HEK293 (cell line): Measurements from ENCODE around the gene ZNF878.
"Not testable (repeated sequence)": the region's sequence is repeated elsewhere in the genome, so short reads cannot be mapped to it uniquely, and the experiment has no call there.

Experiments
- TCF7L2 ChIP-seq: IDR thresholded peaks from 2 replicates; pipeline ENCODE4 v1.6.1; 2011; ENCODE audit warnings: low read depth, mild to moderate bottlenecking, inconsistent platforms, low read length, moderate library complexity, borderline replicate concordance
- ZNF501 ChIP-seq: fragments of 450-650 bp; formaldehyde crosslinking; IDR thresholded peaks from 2 replicates; pipeline ENCODE4 v1.5.1; 2016; ENCODE audit warnings: missing biosample characterization, missing genetic modification characterization
- ZNF660 ChIP-seq: fragments of 450-650 bp; IDR thresholded peaks from 2 replicates; pipeline ENCODE4 v1.5.1; 2018; ENCODE audit warnings: missing biosample characterization, mild to moderate bottlenecking, missing genetic modification characterization
- TF ChIP-seq, protein P1 (sequence below): fragments of 450-650 bp; formaldehyde crosslinking; IDR thresholded peaks from 2 replicates; pipeline ENCODE4 v1.5.1; 2016; ENCODE audit warnings: missing biosample characterization, missing genetic modification characterization
- TF ChIP-seq, protein P2 (sequence below): fragments of 450-650 bp; formaldehyde crosslinking; conservative IDR thresholded peaks from 2 replicates; pipeline ENCODE4 v1.5.1; 2016; ENCODE audit warnings: low read depth, missing biosample characterization, missing genetic modification characterization

DNA sequence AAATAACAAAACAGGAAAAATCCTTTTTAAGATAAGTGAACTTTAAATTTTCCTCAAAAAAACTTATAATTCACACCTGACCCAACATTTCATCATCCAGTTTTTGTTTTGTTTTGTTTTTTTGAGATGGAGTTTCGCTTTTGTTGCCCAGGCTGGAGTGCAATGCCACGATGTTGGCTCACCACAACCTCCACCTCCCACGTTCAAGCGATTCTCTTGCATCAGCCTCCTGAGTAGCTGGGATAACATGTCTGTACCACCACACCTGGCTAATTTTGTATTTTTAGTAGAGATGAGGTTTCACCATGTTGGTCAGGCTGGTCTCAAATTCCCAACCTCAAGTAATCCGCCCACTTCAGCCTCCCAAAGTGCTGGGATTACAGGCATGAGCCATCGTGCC is 30.6 kb upstream of the ZNF878 start:
- not testable (repeated sequence) for TF ChIP-seq ZNF660, ZNF501, TCF7L2
- TF ChIP-seq, protein P1, sequence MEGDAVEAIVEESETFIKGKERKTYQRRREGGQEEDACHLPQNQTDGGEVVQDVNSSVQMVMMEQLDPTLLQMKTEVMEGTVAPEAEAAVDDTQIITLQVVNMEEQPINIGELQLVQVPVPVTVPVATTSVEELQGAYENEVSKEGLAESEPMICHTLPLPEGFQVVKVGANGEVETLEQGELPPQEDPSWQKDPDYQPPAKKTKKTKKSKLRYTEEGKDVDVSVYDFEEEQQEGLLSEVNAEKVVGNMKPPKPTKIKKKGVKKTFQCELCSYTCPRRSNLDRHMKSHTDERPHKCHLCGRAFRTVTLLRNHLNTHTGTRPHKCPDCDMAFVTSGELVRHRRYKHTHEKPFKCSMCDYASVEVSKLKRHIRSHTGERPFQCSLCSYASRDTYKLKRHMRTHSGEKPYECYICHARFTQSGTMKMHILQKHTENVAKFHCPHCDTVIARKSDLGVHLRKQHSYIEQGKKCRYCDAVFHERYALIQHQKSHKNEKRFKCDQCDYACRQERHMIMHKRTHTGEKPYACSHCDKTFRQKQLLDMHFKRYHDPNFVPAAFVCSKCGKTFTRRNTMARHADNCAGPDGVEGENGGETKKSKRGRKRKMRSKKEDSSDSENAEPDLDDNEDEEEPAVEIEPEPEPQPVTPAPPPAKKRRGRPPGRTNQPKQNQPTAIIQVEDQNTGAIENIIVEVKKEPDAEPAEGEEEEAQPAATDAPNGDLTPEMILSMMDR (tag by site-specific recombination), result not testable (repeated sequence)
- TF ChIP-seq, protein P2, sequence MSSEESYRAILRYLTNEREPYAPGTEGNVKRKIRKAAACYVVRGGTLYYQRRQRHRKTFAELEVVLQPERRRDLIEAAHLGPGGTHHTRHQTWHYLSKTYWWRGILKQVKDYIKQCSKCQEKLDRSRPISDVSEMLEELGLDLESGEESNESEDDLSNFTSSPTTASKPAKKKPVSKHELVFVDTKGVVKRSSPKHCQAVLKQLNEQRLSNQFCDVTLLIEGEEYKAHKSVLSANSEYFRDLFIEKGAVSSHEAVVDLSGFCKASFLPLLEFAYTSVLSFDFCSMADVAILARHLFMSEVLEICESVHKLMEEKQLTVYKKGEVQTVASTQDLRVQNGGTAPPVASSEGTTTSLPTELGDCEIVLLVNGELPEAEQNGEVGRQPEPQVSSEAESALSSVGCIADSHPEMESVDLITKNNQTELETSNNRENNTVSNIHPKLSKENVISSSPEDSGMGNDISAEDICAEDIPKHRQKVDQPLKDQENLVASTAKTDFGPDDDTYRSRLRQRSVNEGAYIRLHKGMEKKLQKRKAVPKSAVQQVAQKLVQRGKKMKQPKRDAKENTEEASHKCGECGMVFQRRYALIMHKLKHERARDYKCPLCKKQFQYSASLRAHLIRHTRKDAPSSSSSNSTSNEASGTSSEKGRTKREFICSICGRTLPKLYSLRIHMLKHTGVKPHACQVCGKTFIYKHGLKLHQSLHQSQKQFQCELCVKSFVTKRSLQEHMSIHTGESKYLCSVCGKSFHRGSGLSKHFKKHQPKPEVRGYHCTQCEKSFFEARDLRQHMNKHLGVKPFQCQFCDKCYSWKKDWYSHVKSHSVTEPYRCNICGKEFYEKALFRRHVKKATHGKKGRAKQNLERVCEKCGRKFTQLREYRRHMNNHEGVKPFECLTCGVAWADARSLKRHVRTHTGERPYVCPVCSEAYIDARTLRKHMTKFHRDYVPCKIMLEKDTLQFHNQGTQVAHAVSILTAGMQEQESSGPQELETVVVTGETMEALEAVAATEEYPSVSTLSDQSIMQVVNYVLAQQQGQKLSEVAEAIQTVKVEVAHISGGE (tag by site-specific recombination), result not testable (repeated sequence)
